SU-DHL-6 (cell line): ENCODE measurements around the gene FAM107B.

Source experiments
- H2AFZ ChIP-seq: fragments of 200-600 bp; sonication (generic); 2 replicates; pipeline ENCODE4 v1.6.1; 2014; ENCODE audit warnings: low read depth, mild to moderate bottlenecking, moderate library complexity, mixed read lengths, antibody characterized with exemption, low read length; ENCODE audit not compliant: severe bottlenecking
- H3F3A ChIP-seq: fragments of 200-600 bp; shearing (Covaris generic); 2 replicates; pipeline ENCODE4 v1.6.0; 2016; ENCODE audit warnings: antibody characterized with exemption, mild to moderate bottlenecking; ENCODE audit not compliant: insufficient read depth
- H3K27ac ChIP-seq: fragments of 200-600 bp; sonication (generic); 2 replicates; pipeline ENCODE4 v1.5.1; 2016; ENCODE audit warnings: low read depth, mild to moderate bottlenecking, low read length, moderate library complexity, mixed read lengths
- H3K27me3 ChIP-seq: fragments of 200-600 bp; sonication (generic), shearing (Covaris generic); 2 replicates; pipeline ENCODE4 v1.6.0; 2014; ENCODE audit warnings: mild to moderate bottlenecking, low read length
- H3K36me3 ChIP-seq: fragments of 200-600 bp; sonication (generic); 2 replicates; pipeline ENCODE4 v1.6.1; 2014; ENCODE audit warnings: mild to moderate bottlenecking, low read length, mixed read lengths
- H3K4me2 ChIP-seq: fragments of 300-600, 200-600 bp; shearing (Covaris generic), sonication (generic); 2 replicates; pipeline ENCODE4 v1.6.0; 2014; ENCODE audit warnings: low read length, low read depth, mild to moderate bottlenecking; ENCODE audit not compliant: poor library complexity, severe bottlenecking
- H3K4me3 ChIP-seq: fragments of 200-600 bp; sonication (generic); 2 replicates; pipeline ENCODE4 v1.5.1; 2014; ENCODE audit warnings: antibody characterized with exemption, low read length, mild to moderate bottlenecking, mixed read lengths; ENCODE audit not compliant: insufficient read depth, poor library complexity, severe bottlenecking
- H3K79me2 ChIP-seq: fragments of 200-600 bp; sonication (generic); 2 replicates; pipeline ENCODE4 v1.6.1; 2014; ENCODE audit warnings: mild to moderate bottlenecking, low read length, moderate library complexity; ENCODE audit not compliant: insufficient read depth
- H3K9ac ChIP-seq: fragments of 200-600 bp; sonication (generic); 2 replicates; pipeline ENCODE4 v1.7.0; 2014; ENCODE audit warnings: mild to moderate bottlenecking, low read length
- H3K9me2 ChIP-seq: fragments of 200-600 bp; sonication (generic); replicated peaks from 2 replicates; pipeline ENCODE4 v1.6.1; 2014; ENCODE audit warnings: low read length; ENCODE audit not compliant: insufficient read depth
- H3K9me3 ChIP-seq: fragments of 200-600 bp; sonication (generic); 2 replicates; pipeline ENCODE4 v1.6.1; 2014; ENCODE audit warnings: low read length, mixed read lengths; ENCODE audit not compliant: insufficient read depth
- H4K20me1 ChIP-seq: fragments of 200-600 bp; sonication (generic); 2 replicates; pipeline ENCODE4 v1.6.1; 2014; ENCODE audit warnings: low read depth, mild to moderate bottlenecking, antibody characterized with exemption, low read length, moderate library complexity, mixed read lengths
- CTCF ChIP-seq: fragments of 200-600 bp; sonication (generic); IDR thresholded peaks from one replicate; pipeline ENCODE4 v1.5.1; 2017; ENCODE audit warnings: antibody characterized with exemption, mild to moderate bottlenecking, low read length, moderate library complexity; ENCODE audit not compliant: insufficient read depth, poor library complexity, severe bottlenecking
- EZH2phosphoT487 ChIP-seq: fragments of 200-600 bp; sonication (generic), shearing (Covaris generic); conservative IDR thresholded peaks from 2 replicates; pipeline ENCODE4 v1.6.1; 2018; ENCODE audit warnings: mild to moderate bottlenecking, antibody characterized with exemption, low read length, moderate library complexity, mixed read lengths

The FAM107B gene

GRCh38 chr10:14798636-14799035, 23.9 kb upstream of the FAM107B start:
- no peak overlapping the region for H3K9ac ChIP-seq
- TF ChIP-seq EZH2phosphoT487 (no peak), CTCF (no peak)
- H2AFZ ChIP-seq = no peak overlapping the region
- H3K79me2 ChIP-seq = no peaks in the 10 kb centered on the region
- no peaks in the 10 kb centered on the region for H3K9me2 ChIP-seq
- no peak overlapping the region for H3K4me2 ChIP-seq
- H3F3A ChIP-seq = no peaks in the 10 kb centered on the region
- no peaks in the 10 kb centered on the region for H3K27me3 ChIP-seq
- H4K20me1 ChIP-seq = no peaks in the 10 kb centered on the region
- no peaks in the 10 kb centered on the region for H3K36me3 ChIP-seq
- no peak overlapping the region for H3K4me3 ChIP-seq
- H3K27ac ChIP-seq = no peak overlapping the region
- H3K9me3 ChIP-seq = no peaks in the 10 kb centered on the region

- H4K20me1 ChIP-seq = no peaks in the 10 kb centered on the region
- no peaks in the 10 kb centered on the region for H3F3A ChIP-seq
- H3K9me3 ChIP-seq = peaks cover 10% of the 10 kb centered on the region; the same call in 1 of the 2 replicates
- H3K9me2 ChIP-seq = no peaks in the 10 kb centered on the region
- no peak overlapping the region for H3K27ac ChIP-seq
- no peak overlapping the region for H2AFZ ChIP-seq
- H3K36me3 ChIP-seq = no peaks in the 10 kb centered on the region
- no peaks in the 10 kb centered on the region for H3K79me2 ChIP-seq
- no peaks in the 10 kb centered on the region for H3K27me3 ChIP-seq
- TF ChIP-seq EZH2phosphoT487 (no peak), CTCF (no peak)
- H3K4me3 ChIP-seq = no peak overlapping the region
- H3K4me2 ChIP-seq = no peak overlapping the region
- no peak overlapping the region for H3K9ac ChIP-seq
Observed at GRCh38 chr10:14787938-14788337, 13.2 kb upstream of the FAM107B start.

- H3K9me3 ChIP-seq = peaks cover 10% of the 10 kb centered on the region; the same call in 1 of the 2 replicates
- H3K9me2 ChIP-seq = no peaks in the 10 kb centered on the region
- no peaks in the 10 kb centered on the region for H3K27me3 ChIP-seq
- no peak overlapping the region for H3K4me2 ChIP-seq
- no peak overlapping the region for H3K9ac ChIP-seq
- H3F3A ChIP-seq = no peaks in the 10 kb centered on the region
- no peaks in the 10 kb centered on the region for H3K36me3 ChIP-seq
- H2AFZ ChIP-seq = no peak overlapping the region
- H3K4me3 ChIP-seq = no peak overlapping the region
- no peaks in the 10 kb centered on the region for H3K79me2 ChIP-seq
- H4K20me1 ChIP-seq = no peaks in the 10 kb centered on the region
- TF ChIP-seq EZH2phosphoT487 (no peak), CTCF (no peak)
- no peak overlapping the region for H3K27ac ChIP-seq
Observed at GRCh38 chr10:14784459-14785055, 9.9 kb upstream of the FAM107B start.
